K562 (cell line): ENCODE measurements around the gene C10orf71. TPM values are rescaled to one million over a fixed set of nuclear protein-coding genes. Genes with fewer than 3 reads are reported as not detected.

ENCODE experiments used
- ATF1 ChIP-seq, 2 experiments: fragments of 450-650 bp in 1 of 2; IDR thresholded peaks; 2 replicates each; pipeline ENCODE4 v1.6.1; 2016; ENCODE audit warnings: missing compliant biosample characterization in 1 of 2, missing genetic modification characterization in 1 of 2
- BRD9 ChIP-seq: fragments of 450-650 bp; IDR thresholded peaks from 2 replicates; pipeline ENCODE4 v1.6.1; 2018; ENCODE audit warnings: low read depth; ENCODE audit not compliant: partially characterized antibody
- CREB1 ChIP-seq, 2 experiments: sonication (generic) in 1 of 2; formaldehyde crosslinking in 1 of 2; IDR thresholded peaks; 2 replicates each; pipeline versions ENCODE4 v1.6.1 to v1.8.0; 2012 to 2022; ENCODE audit warnings: inconsistent platforms in 1 of 2, mild to moderate bottlenecking in 1 of 2, missing genetic modification reagents in 1 of 2, moderate library complexity in 1 of 2
- FOXK2 ChIP-seq, 2 experiments: fragments of 450-650 bp; IDR thresholded peaks in 1 of 2; conservative IDR thresholded peaks in 1 of 2; 2 replicates each; pipeline ENCODE4 v1.6.1; 2016; ENCODE audit warnings: low read depth in 2 of 2, mild to moderate bottlenecking in 1 of 2
- GATA2 ChIP-seq: sonication (generic); formaldehyde crosslinking; IDR thresholded peaks from 2 replicates; pipeline ENCODE4 v1.4.0; 2020; ENCODE audit warnings: mild to moderate bottlenecking, missing genetic modification reagents
- GTF2E2 ChIP-seq: fragments of 200-800 bp; sonication (Bioruptor generic); IDR thresholded peaks from 2 replicates; pipeline ENCODE4 v1.6.1; 2016; ENCODE audit warnings: missing genetic modification characterization, missing compliant biosample characterization
- HDAC6 ChIP-seq: IDR thresholded peaks from 2 replicates; pipeline ENCODE4 v1.6.1; 2012; ENCODE audit warnings: low read depth, mild to moderate bottlenecking, control low read depth, inconsistent platforms, low read length, moderate library complexity
- HLTF ChIP-seq: fragments of 450-650 bp; IDR thresholded peaks from 2 replicates; pipeline ENCODE4 v1.6.1; 2016
- HMG20A ChIP-seq: fragments of 450-650 bp; formaldehyde crosslinking; conservative IDR thresholded peaks from 2 replicates; pipeline ENCODE4 v1.4.0; 2020; ENCODE audit warnings: mild to moderate bottlenecking, mixed read lengths
- L3MBTL2 ChIP-seq: fragments of 450-650 bp; IDR thresholded peaks from 2 replicates; pipeline ENCODE4 v1.6.1; 2016; ENCODE audit warnings: mild to moderate bottlenecking, moderate library complexity
- LARP7 ChIP-seq: fragments of 450-650 bp; IDR thresholded peaks from 2 replicates; pipeline ENCODE4 v1.6.1; 2016
- MAFG ChIP-seq: fragments of 450-650 bp; conservative IDR thresholded peaks from 2 replicates; pipeline ENCODE4 v1.6.1; 2016; ENCODE audit warnings: missing genetic modification characterization, missing compliant biosample characterization
- MXD1 ChIP-seq: fragments of 250-450 bp; sonication (Bioruptor Pico); IDR thresholded peaks from 2 replicates; pipeline ENCODE4 v1.8.0; 2021; ENCODE audit warnings: borderline replicate concordance, mild to moderate bottlenecking, moderate library complexity; ENCODE audit not compliant: poor library complexity, severe bottlenecking
- NCOA1 ChIP-seq: fragments of 450-650 bp; IDR thresholded peaks from 2 replicates; pipeline ENCODE4 v1.6.1; 2016; ENCODE audit warnings: low read depth
- PTBP1 ChIP-seq: fragments of 200-400 bp; formaldehyde crosslinking; IDR thresholded peaks from 2 replicates; pipeline ENCODE4 v1.6.1; 2017; ENCODE audit warnings: low read depth, low read length
- RBM25 ChIP-seq: fragments of 200-400 bp; formaldehyde crosslinking; IDR thresholded peaks from 2 replicates; pipeline ENCODE4 v1.6.1; 2018; ENCODE audit warnings: low read length, low read depth, moderate library complexity; ENCODE audit not compliant: severe bottlenecking
- RFX7 ChIP-seq: fragments of 250-450 bp; sonication (Bioruptor Pico); IDR thresholded peaks from 2 replicates; pipeline ENCODE4 v1.5.1; 2021; ENCODE audit warnings: mild to moderate bottlenecking
- RREB1 ChIP-seq: fragments of 250-450 bp; sonication (Bioruptor Pico); IDR thresholded peaks from 2 replicates; pipeline ENCODE4 v1.4.0; 2020
- SAFB ChIP-seq: fragments of 200-400 bp; formaldehyde crosslinking; IDR thresholded peaks from 2 replicates; pipeline ENCODE4 v1.6.1; 2017; ENCODE audit warnings: low read depth, low read length, borderline replicate concordance
- SIRT6 ChIP-seq: IDR thresholded peaks from one replicate; pipeline ENCODE4 v1.6.1; 2012; ENCODE audit warnings: low read depth, mild to moderate bottlenecking, control low read depth, inconsistent platforms, low read length, moderate library complexity
- SP1 ChIP-seq: sonication (generic); formaldehyde crosslinking; IDR thresholded peaks from 2 replicates; pipeline ENCODE4 v1.8.1; 2022; ENCODE audit warnings: mild to moderate bottlenecking, missing genetic modification reagents
- TCF7 ChIP-seq: sonication (generic); IDR thresholded peaks from 2 replicates; pipeline ENCODE4 v1.6.1; 2016; ENCODE audit warnings: antibody characterized with exemption, borderline replicate concordance
- ZNF146 ChIP-seq: IDR thresholded peaks from one replicate; pipeline ENCODE4 v1.6.1; 2018; ENCODE audit warnings: missing compliant biosample characterization; ENCODE audit not compliant: unreplicated experiment
- ZNF224 ChIP-seq: sonication (generic); formaldehyde crosslinking; IDR thresholded peaks from 2 replicates; pipeline ENCODE4 v1.8.0; 2022; ENCODE audit warnings: mild to moderate bottlenecking, missing genetic modification reagents
- ZNF583 ChIP-seq: fragments of 250-450 bp; sonication (Bioruptor Pico); IDR thresholded peaks from 2 replicates; pipeline ENCODE4 v1.4.0; 2020
- ZNF696 ChIP-seq: fragments of 250-450 bp; sonication (Bioruptor Pico); conservative IDR thresholded peaks from 2 replicates; pipeline ENCODE4 v1.4.0; 2020; ENCODE audit warnings: mild to moderate bottlenecking, moderate library complexity
- ZSCAN29 ChIP-seq: fragments of 450-650 bp; IDR thresholded peaks from 2 replicates; pipeline ENCODE4 v1.6.1; 2017
- polyA plus RNA-seq, 8 experiments: library from polyadenylated mRNA; depleted of rRNA in 4 of 8; stranded (reverse) in 5 of 8; unstranded in 3 of 8; fragments of >200 nt; fragmentation: Nextera tagmentation in 2 of 8; fragmentation: Illumina TruSeq in 1 of 8; extraction: Ambion mirVana in 2 of 8; extraction: Trizol in 1 of 8; gene quantifications; 2 replicates each; pipeline versions ENCODE4 v1.2.1 to v1.2.3, GENCODE V29; 2011 to 2014; ENCODE audit warnings: inconsistent platforms in 1 of 8, missing spikeins in 1 of 8
- total RNA-seq, 7 experiments: library from RNA; depleted of rRNA in 6 of 7; stranded (reverse); fragments of >200 nt in 6 of 7; fragmentation: Illumina TruSeq in 2 of 7; extraction: Trizol in 2 of 7; gene quantifications; 2 replicates each; pipeline versions ENCODE4 v1.2.1 to v1.2.3, GENCODE V29; 2011 to 2021; ENCODE audit warnings: low replicate concordance in 1 of 7

The C10orf71 gene
- total and polyA plus RNA-seq, 9 of the 15 experiments (the other 6 are each of a cell fraction or from before 2014, with no cell fraction given) = 0.06 to 4.5 (median 1.3) TPM

GRCh38 chr10:49304137-49304536 is 5.2 kb downstream of the C10orf71 start (continued):
- TF ChIP-seq MXD1 (no peak), SAFB (no peak), ATF1 (CRISPR knock-in tag; IDR thresholded peaks at IDR 0.05) (no peak), ATF1 (tag; IDR thresholded peaks at IDR 0.05) (no peak), ZNF224 (CRISPR knock-in tag) (no peak), L3MBTL2 (no peak), HMG20A (no peak), GTF2E2 (tag) (no peak), ZNF146 (CRISPR knock-in tag) (no peak), RREB1 (CRISPR knock-in tag) (no peak), RBM25 (peak; percentile 89), GATA2 (peak; percentile 65; the same call in 1 of the 2 replicates), TCF7 (no peak), ZNF696 (CRISPR knock-in tag) (no peak), ZSCAN29 (no peak), LARP7 (no peak), BRD9 (peak; percentile 49), MAFG (tag) (no peak), ZNF583 (CRISPR knock-in tag) (no peak), CREB1 (IDR thresholded peaks at IDR 0.05) (no peak), CREB1 (CRISPR knock-in tag; IDR thresholded peaks at IDR 0.05) (no peak), SP1 (no peak), NCOA1 (no peak), SIRT6 (no peak), HDAC6 (no peak), PTBP1 (0 out of 2 replicates have a peak, but pooled peaks have one; percentile 38), RFX7 (CRISPR knock-in tag) (no peak), HLTF (no peak), FOXK2 (conservative IDR thresholded peaks at IDR 0.05 in 1 of 2, IDR thresholded peaks at IDR 0.05 in 1 of 2; ENCODE audit: low read depth in 2 of 2) (no peak)
